Natural killer cell (primary cell): ENCODE measurements around the gene LY9. TPM values are rescaled to one million over a fixed set of nuclear protein-coding genes. Genes with fewer than 3 reads are reported as not detected.

Experiments used
- ATAC-seq, 3 donors: fragments of 150-1000 bp in 2 of 3; fragments of 200-7000 bp in 1 of 3; cut with Tn5 transposase; 1 replicate in 1 of 3; 2 replicates in 2 of 3; pipeline ENCODE4 v1.10.0; 2021; ENCODE audit warnings: mild to moderate bottlenecking in 2 of 3, moderate library complexity in 2 of 3
- DNase-seq, 2 donors: peaks; one replicate each; pipeline versions ENCODE4 v3.0.0 to v3.0.0-alpha.2; 2013 to 2021; ENCODE audit warnings: mixed read lengths in 1 of 2
- H3K27ac ChIP-seq: one replicate; pipeline ENCODE4 v1.5.1; 2013; ENCODE audit warnings: mild to moderate bottlenecking, low read length
- H3K27me3 ChIP-seq: one replicate; pipeline ENCODE4 v1.6.1; 2013; ENCODE audit warnings: low read length; ENCODE audit not compliant: control insufficient read depth, insufficient read depth
- H3K36me3 ChIP-seq: one replicate; pipeline ENCODE4 v1.6.1; 2013; ENCODE audit warnings: low read length; ENCODE audit not compliant: control insufficient read depth, insufficient read depth
- H3K4me1 ChIP-seq: one replicate; pipeline ENCODE4 v1.6.1; 2013; ENCODE audit warnings: low read length; ENCODE audit not compliant: control insufficient read depth, insufficient read depth
- H3K4me3 ChIP-seq: one replicate; pipeline ENCODE4 v1.5.1; 2013; ENCODE audit warnings: low read length
- H3K9me3 ChIP-seq: one replicate; pipeline ENCODE4 v1.6.1; 2013; ENCODE audit warnings: low read length; ENCODE audit not compliant: control insufficient read depth, insufficient read depth
- H3K27ac Mint-ChIP-seq, 2 donors: one replicate each; pipeline ENCODE4 v1.8.0; 2022; ENCODE audit warnings: mild to moderate bottlenecking in 2 of 2, mixed read lengths in 2 of 2, moderate library complexity in 1 of 2
- H3K27me3 Mint-ChIP-seq, 2 donors: one replicate each; pipeline ENCODE4 v1.8.0; 2022; ENCODE audit warnings: low read depth in 2 of 2, mixed read lengths in 2 of 2
- H3K36me3 Mint-ChIP-seq: one replicate; pipeline ENCODE4 v1.8.0; 2022; ENCODE audit warnings: mixed read lengths
- H3K4me1 Mint-ChIP-seq, 2 donors: one replicate each; pipeline ENCODE4 v1.8.0; 2022; ENCODE audit warnings: mixed read lengths in 2 of 2
- H3K4me3 Mint-ChIP-seq: one replicate; pipeline ENCODE4 v1.8.0; 2022; ENCODE audit warnings: mild to moderate bottlenecking, moderate library complexity, mixed read lengths
- H3K9me3 Mint-ChIP-seq, 2 donors: one replicate each; pipeline ENCODE4 v1.8.0; 2022; ENCODE audit warnings: mixed read lengths in 2 of 2
- CTCF ChIP-seq: fragments of 200-600 bp; IDR thresholded peaks from one replicate; pipeline ENCODE4 v1.8.0; 2022; ENCODE audit warnings: antibody characterized with exemption
- WGBS: methylation state at CpG from one replicate; pipeline ENCODE4 v1.1.7; 2013; ENCODE audit warnings: missing lambda C conversion rate; ENCODE audit not compliant: insufficient coverage; 5-methylcytosine and 5-hydroxymethylcytosine counted together
- intact Hi-C: fragments of 100-400 bp; cut with micrococcal nuclease; formaldehyde crosslinking; loops from one replicate; pipeline ENCODE4 v1.14.2; 2022
- total RNA-seq, 4 donors: library from RNA; stranded (reverse); fragments of 120-200 nt in 1 of 4; gene quantifications; one replicate each; pipeline versions ENCODE4 v1.2.3 to v1.2.4, GENCODE V29; 2013 to 2022

Gene LY9
- total RNA-seq, 3 donors from 2014 or later (not counting 1 experiment from before 2014, with no cell fraction given) = 30.3 to 47.1 (median 34.4) TPM

GRCh38 chr1:160776178-160776577, 19.8 kb upstream of the LY9 start:
- DNase-seq (no peak), ATAC-seq (no peak)
- Mint-ChIP-seq H3K36me3 (no peaks in the 10 kb centered on the region), H3K4me1 (peaks cover 0 to 7% of the 10 kb centered on the region in 2 donors), H3K4me3 (no peak overlapping the region), H3K27ac (no peak overlapping the region), H3K9me3 (no peaks in the 10 kb centered on the region), H3K27me3 (no peaks in the 10 kb centered on the region)
- no peaks in the 10 kb centered on the region for H3K36me3 ChIP-seq
- H3K4me3 ChIP-seq = no peak overlapping the region
- 85% methylated on average over 1 of the region's 1 CpG for WGBS
- intact Hi-C loops = loop anchor here (5.0 kb wide), 2 partner anchors 101 to 176 kb away; partner anchors contain the start of gene ITLN2
- H3K9me3 ChIP-seq = no peaks in the 10 kb centered on the region
- H3K4me1 ChIP-seq = peaks cover 2% of the 10 kb centered on the region
- no peak for TF ChIP-seq CTCF
- H3K27ac ChIP-seq = no peak overlapping the region
- no peaks in the 10 kb centered on the region for H3K27me3 ChIP-seq

DNA sequence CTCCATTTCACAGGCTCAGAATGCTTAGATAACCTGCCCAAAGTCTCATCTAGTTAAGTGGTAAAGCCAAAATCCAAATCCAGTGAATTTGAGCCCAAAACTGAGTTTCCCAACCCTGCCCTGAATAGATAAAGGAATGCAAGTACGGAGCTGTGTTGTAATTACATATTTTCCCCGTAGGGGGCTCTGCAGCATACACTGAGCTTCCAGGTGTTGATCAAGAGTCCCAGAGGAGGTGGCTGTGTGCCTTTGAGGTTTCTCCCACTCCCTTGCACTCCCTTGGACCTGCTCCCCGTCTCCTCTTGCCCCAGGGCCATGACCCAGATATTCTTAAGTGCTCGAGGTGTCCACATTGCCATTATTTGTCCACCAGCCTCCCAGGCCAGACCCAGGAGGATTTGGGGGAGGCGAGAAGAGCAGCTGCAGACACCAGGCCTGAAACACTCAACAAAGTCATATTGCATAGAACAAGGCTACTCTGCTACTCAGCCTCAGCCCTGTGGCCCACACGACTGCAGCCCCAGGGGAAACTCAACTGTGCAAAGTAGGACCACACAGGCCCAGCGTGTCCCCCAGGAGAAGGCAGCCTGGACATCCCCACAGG, 18.4 kb upstream of the LY9 start:
- Mint-ChIP-seq H3K9me3 (no peaks in the 10 kb centered on the region), H3K36me3 (no peaks in the 10 kb centered on the region), H3K4me1 (peaks cover 0 to 12% of the 10 kb centered on the region in 2 donors), H3K27ac (no peak overlapping the region), H3K4me3 (no peak overlapping the region), H3K27me3 (no peaks in the 10 kb centered on the region)
- H3K36me3 ChIP-seq = no peaks in the 10 kb centered on the region
- DNase-seq (peak in 1 of 2 donors; percentile 81), ATAC-seq (peak; percentile 57 to 80 (median 68))
- H3K9me3 ChIP-seq = no peaks in the 10 kb centered on the region
- no peak overlapping the region for H3K4me3 ChIP-seq
- peaks cover 14% of the 10 kb centered on the region for H3K4me1 ChIP-seq
- 59% methylated on average over 7 of the region's 7 CpGs for WGBS
- peak; percentile 53 for TF ChIP-seq CTCF
- intact Hi-C loops = loop anchor here (5.0 kb wide), 2 partner anchors 100 to 175 kb away; partner anchors contain the start of gene ITLN2
- H3K27me3 ChIP-seq = no peaks in the 10 kb centered on the region
- H3K27ac ChIP-seq = no peak overlapping the region

- Mint-ChIP-seq H3K4me3 (no peak overlapping the region), H3K27ac (no peak overlapping the region), H3K36me3 (no peaks in the 10 kb centered on the region), H3K9me3 (no peaks in the 10 kb centered on the region), H3K27me3 (no peaks in the 10 kb centered on the region), H3K4me1 (peaks cover 0 to 12% of the 10 kb centered on the region in 2 donors)
- Histone ChIP-seq H3K36me3 (no peaks in the 10 kb centered on the region), H3K9me3 (no peaks in the 10 kb centered on the region), H3K27ac (no peak overlapping the region), H3K4me1 (peaks cover 16% of the 10 kb centered on the region), H3K27me3 (no peaks in the 10 kb centered on the region), H3K4me3 (no peak overlapping the region)
- 91% methylated on average over 6 of the region's 6 CpGs for WGBS
- no peak for DNase-seq
- intact Hi-C loops = loop anchor here (5.0 kb wide), 2 partner anchors 98 to 173 kb away; partner anchors contain the start of gene ITLN2
- no peak for ATAC-seq
- TF ChIP-seq CTCF = no peak
These were observed 17.0 kb upstream of the LY9 start for GRCh38 chr1:160778976-160779375.
